Uterus (tissue), 2 donors: Measurements from ENCODE around the gene CDH8.

Experiments used
- POLR2A ChIP-seq, 2 donors: fragments of 450-650 bp; IDR thresholded peaks; one replicate each; pipeline ENCODE4 v1.6.1; 2016; ENCODE audit warnings: antibody characterized with exemption in 2 of 2, mild to moderate bottlenecking in 1 of 2, moderate library complexity in 1 of 2
- TF ChIP-seq, protein P1 (sequence below), 4 experiments: fragments of 200-600 bp in 2 of 4; fragments of 450-650 bp in 2 of 4; sonication (generic) in 2 of 4; IDR thresholded peaks; one replicate each; pipeline ENCODE4 v1.5.1; 2016 to 2019; ENCODE audit warnings: antibody characterized with exemption in 4 of 4, mild to moderate bottlenecking in 2 of 4, moderate library complexity in 1 of 4

DNA sequence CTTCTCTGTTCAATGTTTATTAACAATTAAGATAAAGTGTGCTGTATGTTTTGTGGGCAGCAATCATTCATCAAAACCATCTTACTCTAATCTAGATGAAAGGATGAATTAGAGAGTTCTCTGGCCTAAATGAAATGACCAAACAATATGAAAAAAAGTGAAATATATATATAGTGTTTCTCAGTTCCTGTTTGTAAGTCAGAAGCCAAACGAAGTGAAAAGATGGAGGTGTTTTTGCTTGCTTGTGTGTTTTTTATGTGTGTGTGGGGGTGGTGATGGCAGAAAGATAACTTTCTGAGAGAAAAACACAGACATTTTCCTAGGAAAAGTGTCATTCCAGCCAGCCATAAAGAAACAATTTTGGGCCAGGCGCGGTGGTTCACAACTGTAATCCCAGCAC lies 138.6 kb downstream of the CDH8 start:
- TF ChIP-seq, protein P1, sequence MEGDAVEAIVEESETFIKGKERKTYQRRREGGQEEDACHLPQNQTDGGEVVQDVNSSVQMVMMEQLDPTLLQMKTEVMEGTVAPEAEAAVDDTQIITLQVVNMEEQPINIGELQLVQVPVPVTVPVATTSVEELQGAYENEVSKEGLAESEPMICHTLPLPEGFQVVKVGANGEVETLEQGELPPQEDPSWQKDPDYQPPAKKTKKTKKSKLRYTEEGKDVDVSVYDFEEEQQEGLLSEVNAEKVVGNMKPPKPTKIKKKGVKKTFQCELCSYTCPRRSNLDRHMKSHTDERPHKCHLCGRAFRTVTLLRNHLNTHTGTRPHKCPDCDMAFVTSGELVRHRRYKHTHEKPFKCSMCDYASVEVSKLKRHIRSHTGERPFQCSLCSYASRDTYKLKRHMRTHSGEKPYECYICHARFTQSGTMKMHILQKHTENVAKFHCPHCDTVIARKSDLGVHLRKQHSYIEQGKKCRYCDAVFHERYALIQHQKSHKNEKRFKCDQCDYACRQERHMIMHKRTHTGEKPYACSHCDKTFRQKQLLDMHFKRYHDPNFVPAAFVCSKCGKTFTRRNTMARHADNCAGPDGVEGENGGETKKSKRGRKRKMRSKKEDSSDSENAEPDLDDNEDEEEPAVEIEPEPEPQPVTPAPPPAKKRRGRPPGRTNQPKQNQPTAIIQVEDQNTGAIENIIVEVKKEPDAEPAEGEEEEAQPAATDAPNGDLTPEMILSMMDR (IDR thresholded peaks at IDR 0.05): no peak
- no peak for TF ChIP-seq POLR2A (IDR thresholded peaks at IDR 0.05)
